Testis (tissue), 3 donors: Measurements from ENCODE around the gene KIAA2012. TPM values are rescaled to one million over a fixed set of nuclear protein-coding genes. Genes with fewer than 3 reads are reported as not detected.

Experiments used
- DNase-seq: peaks from one replicate; pipeline ENCODE4 v3.0.0-alpha.2; 2019
- H3K27ac ChIP-seq, 2 donors: fragments of 200-600 bp; sonication (generic); one replicate each; pipeline ENCODE4 v1.5.1; 2019
- H3K27me3 ChIP-seq: fragments of 200-600 bp; sonication (generic); one replicate; pipeline ENCODE4 v1.5.1; 2019
- H3K36me3 ChIP-seq: fragments of 200-600 bp; sonication (generic); one replicate; pipeline ENCODE4 v1.5.1; 2017; ENCODE audit warnings: low read depth; ENCODE audit errors: missing control alignments
- H3K4me1 ChIP-seq: fragments of 200-600 bp; sonication (generic); one replicate; pipeline ENCODE4 v1.5.1; 2019
- H3K4me3 ChIP-seq, 2 donors: fragments of 200-600 bp; sonication (generic); one replicate each; pipeline ENCODE4 v1.5.1; 2017 to 2019
- H3K9me3 ChIP-seq: fragments of 200-600 bp; sonication (generic); one replicate; pipeline ENCODE4 v1.5.1; 2017
- POLR2A ChIP-seq: fragments of 450-650 bp; IDR thresholded peaks from one replicate; pipeline ENCODE4 v1.6.1; 2017; ENCODE audit warnings: antibody characterized with exemption, mild to moderate bottlenecking, moderate library complexity
- WGBS, 2 donors: methylation state at CpG; one replicate each; pipeline ENCODE4 v1.1.5; 2018; 5-methylcytosine and 5-hydroxymethylcytosine counted together
- intact Hi-C: fragments of 100-400 bp; cut with DNase I; formaldehyde crosslinking; loops from one replicate; pipeline ENCODE4 v1.15.1; 2023; ENCODE audit warnings: low total_unique reads
- polyA plus RNA-seq: library from polyadenylated mRNA; stranded (reverse); fragments of 350-450 nt; fragmentation: Illumina TruSeq; extraction: RNeasy Lipid Tissue Mini Kit (QIAGEN cat#74804); gene quantifications from one replicate; pipeline ENCODE4 v1.2.3, GENCODE V29; 2014; ENCODE audit warnings: low read depth, low replicate concordance; ENCODE audit not compliant: insufficient read depth
- total RNA-seq, 2 donors: library from RNA; depleted of rRNA; stranded (reverse); fragments of >200 nt; gene quantifications; one replicate each; pipeline ENCODE4 v1.2.3, GENCODE V29; 2016
- TF ChIP-seq, protein P1 (sequence below), 3 experiments: fragments of 450-650 bp in 2 of 3; fragments of 200-600 bp in 1 of 3; sonication (generic) in 1 of 3; IDR thresholded peaks; one replicate each; pipeline ENCODE4 v1.5.1; 2016 to 2019; ENCODE audit warnings: antibody characterized with exemption in 3 of 3, mild to moderate bottlenecking in 2 of 3, moderate library complexity in 1 of 3

The KIAA2012 gene
- total and polyA plus RNA-seq, 3 donors from 2014 or later, result 1.1 to 1.6 (median 1.3) TPM

DNA sequence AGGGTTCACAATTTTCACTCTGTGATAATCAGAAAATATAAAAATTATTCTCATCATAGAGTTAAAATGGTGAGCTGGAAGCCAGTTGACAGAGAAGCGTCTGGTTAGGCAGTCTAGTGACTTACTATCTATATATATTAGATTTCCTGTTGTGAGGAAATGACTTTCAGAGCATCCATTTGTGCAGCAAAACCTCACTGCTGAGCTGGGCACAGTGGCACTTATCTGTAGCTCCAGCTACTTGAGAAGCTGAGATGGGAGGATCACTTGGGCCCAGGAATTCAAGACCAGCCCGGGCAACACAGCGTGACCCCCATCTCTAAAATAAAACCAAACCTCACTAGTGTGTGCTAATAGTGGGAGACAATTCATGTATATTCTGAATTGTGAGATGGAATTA, 7.2 kb upstream of the KIAA2012 start:
- Histone ChIP-seq H3K27ac (no peak overlapping the region), H3K27me3 (no peaks in the 10 kb centered on the region), H3K9me3 (no peaks in the 10 kb centered on the region), H3K36me3 (no peaks in the 10 kb centered on the region), H3K4me3 (no peak overlapping the region), H3K4me1 (peaks cover 6% of the 10 kb centered on the region)
- WGBS, 2 donors, result 78 to 92% methylated on average over 3 of the region's 3 CpGs
- DNase-seq, result no peak
- intact Hi-C loops, result no loop called here
- TF ChIP-seq, protein P1, sequence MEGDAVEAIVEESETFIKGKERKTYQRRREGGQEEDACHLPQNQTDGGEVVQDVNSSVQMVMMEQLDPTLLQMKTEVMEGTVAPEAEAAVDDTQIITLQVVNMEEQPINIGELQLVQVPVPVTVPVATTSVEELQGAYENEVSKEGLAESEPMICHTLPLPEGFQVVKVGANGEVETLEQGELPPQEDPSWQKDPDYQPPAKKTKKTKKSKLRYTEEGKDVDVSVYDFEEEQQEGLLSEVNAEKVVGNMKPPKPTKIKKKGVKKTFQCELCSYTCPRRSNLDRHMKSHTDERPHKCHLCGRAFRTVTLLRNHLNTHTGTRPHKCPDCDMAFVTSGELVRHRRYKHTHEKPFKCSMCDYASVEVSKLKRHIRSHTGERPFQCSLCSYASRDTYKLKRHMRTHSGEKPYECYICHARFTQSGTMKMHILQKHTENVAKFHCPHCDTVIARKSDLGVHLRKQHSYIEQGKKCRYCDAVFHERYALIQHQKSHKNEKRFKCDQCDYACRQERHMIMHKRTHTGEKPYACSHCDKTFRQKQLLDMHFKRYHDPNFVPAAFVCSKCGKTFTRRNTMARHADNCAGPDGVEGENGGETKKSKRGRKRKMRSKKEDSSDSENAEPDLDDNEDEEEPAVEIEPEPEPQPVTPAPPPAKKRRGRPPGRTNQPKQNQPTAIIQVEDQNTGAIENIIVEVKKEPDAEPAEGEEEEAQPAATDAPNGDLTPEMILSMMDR (IDR thresholded peaks at IDR 0.05), result no peak
- TF ChIP-seq POLR2A, result no peak

DNA sequence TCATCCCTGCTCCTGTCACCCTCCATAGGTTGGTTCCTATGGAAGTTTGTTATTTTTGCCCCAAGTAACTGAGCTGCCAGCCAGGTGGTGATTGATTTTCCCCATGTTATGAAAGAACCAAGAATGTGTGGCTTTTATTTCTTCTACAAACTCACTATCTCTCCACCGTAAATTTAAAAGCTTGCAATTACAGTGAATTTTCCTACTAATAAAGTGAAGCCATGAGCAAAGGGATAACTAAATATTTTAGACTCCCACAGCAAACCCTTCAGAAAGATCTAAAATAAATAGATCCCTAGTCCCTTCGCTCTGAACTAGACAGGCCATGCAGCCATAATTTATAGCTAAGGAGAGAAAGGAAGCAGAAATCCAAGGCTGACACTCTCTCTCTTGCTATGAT, 6.2 kb upstream of the KIAA2012 start:
- Histone ChIP-seq H3K27me3 (no peaks in the 10 kb centered on the region), H3K27ac (no peak overlapping the region), H3K4me3 (no peak overlapping the region), H3K36me3 (no peaks in the 10 kb centered on the region), H3K9me3 (no peaks in the 10 kb centered on the region), H3K4me1 (peaks cover 6% of the 10 kb centered on the region)
- WGBS, 2 donors, result 63 to 79% methylated on average over 2 of the region's 2 CpGs
- DNase-seq, result no peak
- TF ChIP-seq, protein P1 (IDR thresholded peaks at IDR 0.05), result no peak
- no peak for TF ChIP-seq POLR2A
- intact Hi-C loops, result no loop called here

DNA sequence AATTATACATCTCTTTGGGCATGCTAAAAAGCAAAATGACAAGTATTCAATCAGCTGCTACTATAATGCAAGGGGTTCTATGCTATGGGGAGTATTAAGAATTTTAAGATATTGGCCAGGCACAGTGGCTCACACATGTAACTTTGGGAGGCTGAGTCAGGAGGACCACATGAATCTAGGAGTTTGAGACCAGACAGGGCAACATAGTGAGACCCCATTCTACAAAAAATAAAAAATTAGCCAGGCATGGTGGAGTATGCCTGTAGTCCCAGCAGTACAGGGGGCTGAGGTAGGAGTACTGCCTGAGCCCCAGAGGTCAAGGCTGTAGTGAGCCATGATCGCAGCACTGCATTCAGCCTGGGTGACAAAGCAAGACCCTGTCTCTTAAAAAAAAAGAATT, 5.5 kb upstream of the KIAA2012 start:
- Histone ChIP-seq H3K27me3 (no peaks in the 10 kb centered on the region), H3K36me3 (no peaks in the 10 kb centered on the region), H3K27ac (no peak overlapping the region), H3K4me3 (no peak overlapping the region), H3K9me3 (no peaks in the 10 kb centered on the region), H3K4me1 (peaks cover 6% of the 10 kb centered on the region)
- no peak for DNase-seq
- no peak for TF ChIP-seq POLR2A
- TF ChIP-seq, protein P1 (IDR thresholded peaks at IDR 0.05), result no peak
- whole genome bisulfite sequencing, 2 donors, result 92 to 95% methylated on average over 1 of the region's 1 CpG
- intact Hi-C loops, result no loop called here

DNA sequence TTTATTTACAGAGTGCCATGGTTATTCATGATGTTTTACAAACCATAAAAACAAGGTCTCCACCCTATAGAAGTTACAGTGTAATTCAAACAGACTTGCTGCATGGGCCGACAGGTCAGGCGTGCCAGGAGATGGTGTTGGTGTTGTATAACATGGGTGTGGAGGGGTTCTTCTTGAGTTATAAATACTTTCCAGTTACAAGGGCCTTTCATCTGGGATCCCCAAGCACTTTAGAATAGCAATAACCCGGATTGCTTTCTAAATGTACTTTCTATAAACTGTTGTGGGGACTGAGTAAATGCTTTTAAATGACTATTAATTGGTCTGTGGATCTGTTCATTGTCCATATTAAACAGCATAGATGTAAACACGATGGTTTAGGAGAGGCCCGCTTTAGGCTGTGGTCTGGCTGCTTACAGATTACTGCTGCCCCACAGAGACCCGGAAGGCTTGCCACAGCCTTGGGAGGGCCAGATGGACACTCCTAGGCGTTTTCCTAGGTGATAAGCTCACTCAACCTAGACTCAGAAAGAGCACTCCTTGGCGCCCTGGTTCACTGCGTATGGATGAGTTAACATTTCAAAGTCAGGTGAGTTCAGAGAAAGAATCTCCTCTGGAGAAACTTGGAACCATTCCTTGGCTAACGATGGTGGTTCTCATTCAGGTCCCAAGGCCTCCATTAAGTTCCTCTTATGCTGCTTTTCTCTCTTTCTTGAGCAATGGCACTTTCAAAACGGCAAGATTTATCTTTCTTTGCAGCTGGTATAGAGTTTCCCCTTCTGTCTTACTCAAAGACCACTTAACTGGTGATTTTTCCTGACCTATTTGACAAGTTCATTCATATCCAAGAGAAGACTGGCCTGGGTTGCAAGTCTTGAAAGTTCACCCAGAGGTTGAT, 3.6 kb upstream of the KIAA2012 start:
- intact Hi-C loops, result no loop called here
- 80 to 86% methylated on average over 11 of the region's 11 CpGs for WGBS, 2 donors

More for the DNA sequence above, 3.6 kb upstream of the KIAA2012 start:
- no peak overlapping the region for H3K4me3 ChIP-seq
- H3K4me1 ChIP-seq, result peaks cover 2% of the 10 kb centered on the region
- no peaks in the 10 kb centered on the region for H3K36me3 ChIP-seq
- TF ChIP-seq POLR2A, result no peak
- TF ChIP-seq, protein P1 (IDR thresholded peaks at IDR 0.05), result no peak
- no peaks in the 10 kb centered on the region for H3K27me3 ChIP-seq
- H3K9me3 ChIP-seq, result no peaks in the 10 kb centered on the region
- H3K27ac ChIP-seq, result no peak overlapping the region
- DNase-seq, result no peak
